Hematopoietic multipotent progenitor cell treated with erythropoietin and hydrocortisone succinate and interleukin-3 and kit ligand, for 8 days (in vitro differentiated cells): Measurements from ENCODE around the gene FRMD4B.

Source experiments
- DNase-seq: peaks from one replicate; pipeline ENCODE4 v3.0.0-alpha.2; 2015

The FRMD4B gene

GRCh38 chr3:69160525-69160924 is 225.4 kb downstream of the FRMD4B start:
- no peak for DNase-seq

- no peak for DNase-seq
These were observed 225.8 kb downstream of the FRMD4B start for GRCh38 chr3:69160107-69160506.

GRCh38 chr3:69149586-69149985 is 236.3 kb downstream of the FRMD4B start:
- DNase-seq: no peak

GRCh38 chr3:69145688-69146087 is 240.2 kb downstream of the FRMD4B start:
- no peak for DNase-seq

- peak; percentile 21 for DNase-seq
These were observed 241.2 kb downstream of the FRMD4B start for GRCh38 chr3:69144631-69145245.

- DNase-seq: peak; percentile 62
These were observed 242.3 kb downstream of the FRMD4B start for GRCh38 chr3:69143612-69144011.

- no peak for DNase-seq
These were observed 243.0 kb downstream of the FRMD4B start for GRCh38 chr3:69142797-69143454.

GRCh38 chr3:69142090-69142489 is 243.8 kb downstream of the FRMD4B start:
- no peak for DNase-seq

- no peak for DNase-seq
These were observed 244.6 kb downstream of the FRMD4B start for GRCh38 chr3:69141313-69141712.

- no peak for DNase-seq
These were observed 248.5 kb downstream of the FRMD4B start for GRCh38 chr3:69137412-69137811.

- no peak for DNase-seq
These were observed 248.9 kb downstream of the FRMD4B start for GRCh38 chr3:69137005-69137404.

GRCh38 chr3:69130689-69131088 is 255.2 kb downstream of the FRMD4B start:
- DNase-seq: no peak

- DNase-seq: no peak
These were observed 256.4 kb downstream of the FRMD4B start for GRCh38 chr3:69129531-69129930.

- no peak for DNase-seq
These were observed 257.4 kb downstream of the FRMD4B start for GRCh38 chr3:69128509-69128908.

GRCh38 chr3:69126999-69127398 is 258.9 kb downstream of the FRMD4B start:
- DNase-seq: no peak

- no peak for DNase-seq
These were observed 259.7 kb downstream of the FRMD4B start for GRCh38 chr3:69126216-69126615.

GRCh38 chr3:69122403-69122802 is 263.5 kb downstream of the FRMD4B start, which contains the start of gene LMOD3:
LMOD3 (minus strand) TSS chr3:69122595; CDS start chr3:69122386, 209 bp downstream.
- no peak for DNase-seq

GRCh38 chr3:69121950-69122349 is 263.9 kb downstream of the FRMD4B start:
- DNase-seq: no peak

- DNase-seq: no peak
These were observed 264.4 kb downstream of the FRMD4B start for GRCh38 chr3:69121513-69121912.

- peak; percentile 87 for DNase-seq
These were observed 264.9 kb downstream of the FRMD4B start for GRCh38 chr3:69120879-69121464.
